NCI-H2196 treated with DMSO at 0.1 percent for 48 hours (cell line): ENCODE results near the gene GRHL3.

Experiments used
- DNase-seq: peaks from one replicate; lab custom pipeline; 2025; ENCODE audit not compliant: unreplicated experiment; lab: John Stamatoyannopoulos, UW

Gene GRHL3

DNA sequence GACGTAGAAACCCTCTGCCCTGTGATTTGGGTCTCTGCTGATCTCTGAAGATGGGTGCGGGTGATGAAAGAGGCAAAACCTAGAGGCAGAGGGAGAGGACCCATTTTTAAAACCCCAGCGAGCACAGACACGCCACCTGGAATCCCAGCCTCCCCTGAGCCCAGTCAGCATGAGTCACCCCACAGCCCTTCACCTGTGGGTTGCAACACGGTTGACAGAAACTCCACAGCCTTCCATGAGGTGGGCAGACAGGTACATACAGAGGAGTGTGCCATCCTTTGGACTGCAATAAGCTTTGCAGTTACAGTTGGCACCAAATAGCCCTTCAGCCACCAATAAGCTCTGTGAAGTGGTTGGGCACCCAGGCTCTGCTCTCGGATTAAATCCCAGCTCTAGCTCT, 2.1 kb upstream of the GRHL3 start:
- no peak for DNase-seq

DNA sequence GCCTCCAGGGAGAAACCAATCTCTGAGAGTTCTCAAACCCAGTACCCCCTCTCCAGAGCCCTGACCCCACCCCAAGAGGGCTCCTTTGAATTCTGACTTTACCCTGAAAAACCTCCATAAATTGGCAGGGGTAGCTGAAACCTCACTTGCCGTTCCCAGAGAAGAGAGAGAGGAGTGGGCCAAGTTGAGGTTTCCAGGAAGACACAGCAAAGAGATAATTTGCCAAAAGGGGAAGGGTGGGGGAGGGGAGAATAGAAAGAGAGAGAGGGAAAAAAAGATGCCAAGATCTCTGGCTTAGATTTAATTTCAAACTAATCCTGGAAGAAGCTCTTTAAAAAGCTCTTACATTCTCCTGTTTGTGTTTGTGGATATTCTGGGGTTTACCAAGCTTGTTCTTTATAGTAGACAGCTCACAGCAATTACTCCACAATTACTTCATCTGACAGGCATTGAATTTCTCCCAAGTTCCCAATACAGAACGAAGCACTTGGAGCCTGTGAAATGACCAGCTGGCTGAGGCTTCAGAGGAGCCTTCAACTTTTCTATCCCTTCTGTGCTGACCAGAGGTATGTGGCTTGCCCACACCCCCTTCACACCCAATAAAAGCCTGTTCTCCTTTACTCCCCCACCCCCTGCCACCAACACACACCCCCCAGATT, 1.1 kb upstream of the GRHL3 start:
- no peak for DNase-seq

DNA sequence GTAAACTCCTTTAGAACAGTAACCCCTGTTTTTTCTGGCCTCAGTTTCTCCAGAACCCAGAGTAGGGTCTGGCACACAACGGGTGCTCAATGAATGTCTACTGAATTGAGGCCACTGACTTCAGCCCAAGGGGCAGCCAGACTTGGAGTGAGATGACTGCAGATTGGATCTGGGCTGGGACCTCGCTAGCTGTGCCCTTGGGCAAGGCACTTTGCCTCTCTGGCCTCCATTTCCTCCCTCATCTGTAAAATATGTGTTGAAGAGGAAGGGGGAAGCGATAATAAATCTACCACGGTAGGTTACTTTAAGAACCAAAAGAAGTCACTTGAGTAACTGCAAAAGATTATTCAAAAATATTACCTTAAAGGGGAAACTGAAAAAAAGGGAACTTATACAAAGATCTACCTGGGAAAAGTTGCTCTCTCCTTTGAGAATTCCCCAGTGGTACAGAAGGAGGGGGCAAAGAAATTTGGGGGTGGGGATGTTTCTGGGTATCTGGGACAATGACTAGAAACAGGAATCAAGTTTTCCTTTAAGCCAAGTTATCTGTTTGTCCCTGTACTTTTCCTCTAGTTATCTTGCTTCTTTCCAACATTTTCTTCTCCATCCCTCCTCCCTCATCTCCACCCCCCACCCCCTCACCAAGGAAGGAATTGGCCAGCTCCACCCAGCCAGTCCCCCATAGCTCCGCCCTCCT, 394 bp upstream of the GRHL3 start:
- no peak for DNase-seq

DNA sequence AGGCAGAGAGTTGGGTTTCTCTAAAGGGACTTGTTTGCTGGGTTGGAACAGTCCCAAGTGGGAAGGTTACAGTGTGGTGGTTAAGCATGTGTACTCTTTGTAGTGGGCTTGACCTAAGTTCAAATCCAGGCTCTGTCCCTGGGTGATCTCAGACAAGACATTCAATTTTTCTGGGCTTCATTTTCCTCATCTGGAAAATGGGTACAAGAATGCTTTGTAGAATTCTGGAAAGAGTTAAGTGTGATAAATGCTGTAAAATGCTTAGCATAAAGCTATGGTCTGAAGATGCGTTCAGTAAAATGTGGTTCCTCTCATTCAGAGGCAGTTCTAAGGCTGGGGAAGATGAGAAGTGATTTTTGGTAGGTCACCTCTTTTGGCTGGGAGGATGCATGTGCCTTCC, 805 bp downstream of the GRHL3 start:
- DNase-seq = no peak

DNA sequence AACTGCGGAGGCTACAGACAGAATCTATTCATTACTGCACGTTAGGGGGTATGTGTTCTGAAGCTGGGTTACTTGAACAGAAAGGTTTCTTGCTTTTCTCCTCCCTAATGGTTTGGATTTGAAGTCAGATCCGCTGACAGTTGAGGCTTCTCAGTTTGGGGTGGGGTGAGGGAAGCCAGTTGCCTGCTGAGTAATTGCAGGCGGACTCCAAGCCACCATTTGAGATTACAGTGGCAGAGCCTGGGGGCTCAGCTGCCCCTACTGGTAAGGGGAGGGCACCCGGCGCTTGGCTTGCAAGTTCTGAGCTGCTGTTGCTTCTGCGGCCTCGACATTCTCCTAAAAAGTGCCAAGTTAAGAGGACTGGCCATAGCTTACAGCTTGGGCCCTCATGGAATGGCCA, 2.0 kb downstream of the GRHL3 start:
- DNase-seq = no peak

DNA sequence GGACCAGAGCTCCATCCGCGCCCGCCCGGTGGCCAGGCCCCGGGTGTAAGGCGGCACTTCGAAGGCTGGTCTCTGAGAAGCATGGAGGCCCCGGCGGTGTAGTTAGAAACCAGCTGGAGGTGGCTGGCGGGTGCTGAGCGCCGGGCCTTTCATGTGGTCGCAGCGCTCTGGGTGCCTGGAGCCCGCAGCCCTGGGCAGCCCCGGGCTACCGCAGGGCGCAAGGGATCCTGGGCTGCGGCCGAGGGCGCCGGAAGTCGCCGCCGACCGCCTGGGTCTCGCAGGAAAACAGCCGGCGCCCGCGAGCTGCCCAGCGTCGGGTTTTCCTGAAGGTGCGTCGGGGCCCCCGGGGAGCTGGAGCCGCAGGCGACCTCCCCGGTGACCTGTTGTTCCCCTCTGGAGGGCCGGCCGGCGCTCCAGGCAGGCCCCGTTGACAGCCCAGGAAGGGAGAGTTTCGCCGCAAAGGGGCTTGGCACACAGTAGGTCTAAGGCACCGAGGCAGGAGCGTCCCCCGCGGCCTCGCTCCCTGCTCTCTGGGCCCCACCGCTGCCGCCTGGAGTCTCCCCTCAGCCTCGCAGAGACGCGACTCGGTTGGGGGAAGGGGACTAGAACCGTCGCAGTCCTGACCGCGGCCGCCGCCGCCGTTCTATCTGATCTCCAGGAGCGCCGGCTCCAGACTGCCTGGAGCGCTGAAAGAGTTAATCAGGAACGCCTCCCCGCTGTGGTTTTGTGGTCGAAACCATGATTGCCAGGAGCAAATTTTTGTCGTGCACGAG, 2.7 kb downstream of the GRHL3 start:
- no peak for DNase-seq

DNA sequence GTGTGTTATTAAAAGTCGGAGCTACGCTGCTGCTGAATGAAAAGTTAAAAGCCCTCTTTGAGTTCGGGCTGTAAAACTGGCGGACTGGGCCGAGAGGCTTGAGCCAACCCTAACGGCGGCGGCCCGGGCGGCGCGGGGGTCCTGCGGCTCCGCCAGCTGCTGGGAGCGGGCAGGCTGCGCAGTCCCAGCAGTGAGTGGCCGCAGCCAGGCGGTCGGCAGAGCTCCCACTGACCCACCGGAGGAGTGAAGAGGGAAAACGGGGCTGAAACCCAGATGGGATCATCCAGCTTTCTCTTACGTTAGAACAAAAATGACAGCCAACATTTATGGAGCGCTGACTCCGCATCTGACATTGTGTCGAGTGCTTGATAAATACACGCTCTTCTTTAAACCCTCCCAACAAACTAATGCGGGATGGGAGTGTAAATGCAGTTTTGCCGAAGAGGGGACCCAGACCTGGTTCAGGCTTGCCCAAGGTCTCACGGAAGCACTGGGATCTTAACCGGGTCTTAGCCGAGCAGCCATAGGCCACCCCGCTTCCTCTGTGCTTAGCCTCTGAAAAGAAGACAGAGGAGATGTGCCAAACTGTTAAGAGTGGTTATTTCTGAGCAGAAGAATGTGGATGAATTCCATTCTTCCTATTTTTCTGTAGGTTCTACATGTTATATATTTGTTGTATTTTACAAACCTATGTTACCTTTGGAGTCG, 3.5 kb downstream of the GRHL3 start:
- no peak for DNase-seq

DNA sequence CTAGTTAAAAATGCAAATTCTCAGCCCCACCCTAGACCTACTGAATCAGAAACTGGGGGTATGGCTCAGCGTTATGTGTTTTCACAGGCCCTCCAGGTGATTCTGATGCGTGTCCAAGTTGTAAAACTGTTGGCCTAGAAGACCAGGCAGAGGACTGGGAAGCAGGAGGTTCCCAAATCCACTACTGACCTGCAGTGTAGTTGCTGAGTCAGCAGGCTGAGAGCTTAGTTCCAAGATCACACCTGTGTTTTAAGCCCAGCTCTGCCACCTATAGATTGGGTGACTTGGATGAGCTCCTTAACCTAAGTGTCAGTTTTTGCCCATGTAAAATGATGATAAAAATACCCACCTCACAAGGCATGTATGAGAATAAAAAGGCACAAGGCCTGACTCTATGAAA, 4.1 kb downstream of the GRHL3 start:
- DNase-seq = no peak

DNA sequence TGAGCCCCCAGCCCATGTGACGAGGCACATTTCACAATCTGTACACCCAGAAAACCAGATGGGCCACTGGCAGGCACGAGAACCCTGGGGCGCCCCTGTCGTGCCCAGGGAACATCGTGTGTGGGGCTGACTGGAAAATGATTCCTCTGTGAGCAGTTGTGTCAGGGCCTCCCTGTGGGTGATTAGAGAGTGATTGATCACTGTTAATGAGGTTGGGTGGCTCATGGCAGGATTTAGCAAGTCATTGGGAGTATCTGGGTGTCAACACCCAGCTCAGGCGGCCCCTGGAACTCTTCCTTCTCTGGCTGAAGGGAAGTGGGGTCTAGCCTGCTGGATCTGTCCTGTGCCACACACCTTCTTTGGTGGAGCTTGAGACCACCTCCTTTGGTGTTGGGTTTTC, 5.7 kb downstream of the GRHL3 start:
- no peak for DNase-seq

DNA sequence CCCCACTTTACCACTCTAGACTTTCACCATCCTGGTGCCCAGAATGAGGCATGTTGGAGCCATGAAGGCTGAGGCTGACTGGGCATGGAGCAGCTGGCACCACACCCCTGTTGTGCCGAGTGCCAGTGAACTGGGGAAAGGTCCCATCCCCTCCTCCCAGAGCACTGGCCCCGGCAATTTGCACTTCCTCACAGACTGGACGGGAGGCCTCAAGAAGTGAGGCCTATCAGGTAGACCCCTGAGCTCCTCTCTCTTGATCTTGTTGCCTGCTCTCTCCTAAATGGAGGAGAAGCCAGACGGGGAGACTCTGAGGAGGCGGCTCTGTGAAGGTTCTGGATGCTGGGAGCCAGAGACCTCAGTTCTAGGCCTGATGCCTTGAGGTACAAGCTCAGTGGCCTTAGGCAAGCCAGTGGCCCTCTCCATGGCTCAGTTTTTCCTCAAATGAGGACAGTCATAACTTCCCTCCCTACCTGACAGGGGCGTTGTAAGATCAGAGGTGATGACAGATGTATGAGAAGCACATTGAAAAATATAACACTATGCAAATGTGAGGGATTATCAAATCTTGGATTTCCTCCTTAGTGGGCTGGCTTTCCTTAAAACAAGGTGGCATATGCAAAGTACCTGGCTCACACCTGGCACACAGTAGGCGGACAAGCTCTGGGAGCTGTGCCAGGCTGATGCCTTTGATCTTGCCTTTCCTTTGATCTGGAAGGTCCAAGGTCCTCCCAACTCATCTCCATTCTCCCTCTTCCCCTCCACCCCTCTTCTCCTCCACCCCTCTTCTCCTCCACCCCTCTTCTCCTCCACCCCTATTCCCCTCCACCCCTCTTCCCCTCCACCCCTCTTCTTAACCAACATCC, 6.7 kb downstream of the GRHL3 start:
- DNase-seq = no peak

DNA sequence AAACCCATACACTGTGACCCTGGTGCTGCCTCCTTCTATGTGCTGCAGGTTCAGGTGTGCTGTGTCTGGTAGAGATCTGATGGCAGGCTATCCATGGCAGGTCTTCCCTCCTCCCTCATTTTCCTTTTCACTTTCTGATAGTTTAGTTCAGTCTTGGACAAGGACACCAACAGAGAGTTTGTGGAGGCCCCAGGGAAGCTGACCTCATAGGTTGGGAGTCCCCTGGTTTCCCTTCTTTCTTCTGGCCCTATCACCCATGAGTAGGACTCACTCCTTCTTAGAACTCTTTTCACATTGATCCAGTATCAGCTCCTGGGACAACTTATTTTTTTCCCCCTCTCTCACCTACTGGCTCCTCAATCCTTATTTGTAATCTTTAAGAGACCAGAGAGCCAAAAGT, 8.3 kb downstream of the GRHL3 start:
- no peak for DNase-seq

DNA sequence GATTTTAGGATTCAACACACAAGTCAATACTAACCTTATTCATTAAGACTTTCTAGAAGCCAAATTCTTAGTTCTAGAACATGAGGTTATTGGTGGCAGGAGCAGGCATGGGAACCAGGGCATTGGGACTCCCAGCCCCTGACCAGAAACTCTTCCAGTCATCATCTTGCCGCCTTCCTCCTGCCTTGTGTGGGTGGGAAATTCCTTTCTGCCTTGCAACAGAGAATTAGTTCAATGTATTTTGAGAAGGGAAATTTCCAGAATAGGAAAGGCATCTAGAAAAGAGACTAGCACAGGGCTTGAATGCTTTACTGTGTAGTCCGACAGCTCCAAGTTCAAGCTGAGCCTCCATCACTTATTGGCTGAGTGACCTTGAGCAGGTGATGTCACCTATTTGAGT, 8.7 kb downstream of the GRHL3 start:
- no peak for DNase-seq

DNA sequence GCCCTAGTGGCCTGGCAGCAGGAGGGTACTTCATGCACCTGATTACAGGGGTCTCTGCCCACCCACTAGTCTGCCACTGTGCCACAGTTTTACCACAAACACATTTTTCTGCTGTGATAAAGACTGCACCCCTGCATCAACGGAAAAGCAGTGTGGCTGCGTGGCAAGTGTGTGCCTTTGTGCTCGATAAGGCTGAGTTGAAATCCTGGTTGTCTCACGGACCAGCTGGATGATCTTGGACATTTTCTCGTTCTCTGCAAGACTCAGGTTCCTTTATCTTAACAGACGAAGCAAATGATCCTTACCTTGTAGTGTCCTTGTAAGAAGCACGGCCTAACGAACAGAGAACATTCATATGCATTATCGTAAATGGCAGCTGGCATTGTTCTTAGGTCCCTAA, 10.2 kb downstream of the GRHL3 start:
- DNase-seq = no peak

DNA sequence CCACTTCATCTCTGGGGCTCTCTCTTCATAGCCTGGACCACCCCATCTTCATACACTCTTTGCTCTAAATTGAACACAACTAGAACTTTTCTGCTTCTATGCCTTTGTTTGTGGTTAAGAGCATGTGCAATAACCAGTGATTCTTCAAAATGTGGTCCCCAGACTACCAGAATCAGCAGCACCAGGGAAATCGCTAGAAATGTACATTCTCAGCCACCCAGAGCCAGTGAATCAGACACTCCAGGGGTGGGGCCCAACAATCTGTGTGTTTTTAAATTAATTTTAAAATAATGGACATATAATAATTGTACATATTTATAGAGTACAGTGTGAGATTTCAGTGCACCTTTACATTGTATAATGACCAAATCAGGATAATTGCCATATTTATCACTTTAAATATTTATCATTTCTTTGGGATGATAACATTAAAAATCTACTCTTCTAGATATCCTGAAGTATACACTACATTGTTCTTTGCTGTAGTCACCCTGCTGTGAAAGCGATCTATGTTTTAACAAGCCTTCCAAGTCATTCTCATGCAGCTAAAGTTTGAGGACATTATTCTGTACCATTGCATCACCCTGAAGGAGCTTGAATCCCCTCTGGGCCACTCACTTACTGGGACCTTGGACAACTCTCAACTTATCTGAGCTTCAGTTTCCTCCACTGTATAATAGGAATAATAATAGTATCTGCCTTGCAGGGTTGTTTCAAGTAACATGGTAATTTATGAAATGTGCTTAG, 10.8 kb downstream of the GRHL3 start:
- DNase-seq = no peak

DNA sequence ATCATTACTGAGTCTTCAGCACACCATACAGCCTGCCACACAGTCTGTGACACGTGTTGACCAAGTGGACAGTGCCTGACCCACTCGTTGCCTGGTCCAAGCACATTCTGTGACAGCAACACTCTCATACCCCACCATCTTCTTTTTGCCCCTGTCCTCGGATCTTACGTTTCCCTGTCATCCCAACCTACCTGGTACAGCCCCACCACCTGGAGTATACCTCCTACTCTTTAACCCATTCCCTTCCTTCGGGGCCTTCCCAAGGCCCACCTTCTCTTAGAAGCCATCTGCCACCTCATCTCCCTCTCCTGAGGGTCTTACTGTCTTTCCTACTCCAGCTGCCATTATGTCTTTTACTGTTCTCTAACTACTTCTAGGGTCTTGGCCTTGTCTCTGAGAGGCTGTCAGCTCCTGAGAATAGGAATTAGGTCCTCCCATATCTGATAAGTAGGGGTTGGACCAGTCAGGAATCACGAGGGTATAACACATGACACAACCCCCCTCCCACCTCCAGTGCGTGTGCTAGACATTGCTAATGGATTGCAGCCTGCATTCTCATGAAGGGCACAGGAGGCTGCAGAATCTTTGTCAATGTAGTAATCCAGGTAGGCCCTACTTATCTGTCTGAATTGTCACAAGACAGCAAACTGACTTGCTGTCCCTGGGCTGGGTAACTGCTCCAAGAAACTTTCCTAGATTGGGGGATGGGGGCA, 13.0 kb downstream of the GRHL3 start:
- DNase-seq = no peak

DNA sequence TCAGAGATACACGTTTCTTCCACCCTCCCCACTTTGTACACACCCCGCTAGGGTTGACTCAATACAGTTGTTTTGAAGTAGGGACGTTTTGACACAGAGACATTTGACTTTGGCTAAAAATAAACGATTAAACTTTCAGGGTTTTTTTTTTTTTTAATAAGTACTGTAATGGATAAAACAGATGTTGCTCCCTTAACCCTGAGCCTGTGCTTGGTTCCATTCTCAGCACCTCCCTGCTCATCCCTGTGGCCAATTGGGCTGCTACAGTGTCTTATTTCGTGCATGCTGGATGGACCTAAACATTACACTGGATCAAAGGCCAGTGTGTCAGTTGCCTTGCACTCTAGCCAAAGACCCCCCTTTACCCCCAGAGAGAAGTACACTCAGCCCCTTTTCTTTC, 16.9 kb downstream of the GRHL3 start:
- DNase-seq = no peak

DNA sequence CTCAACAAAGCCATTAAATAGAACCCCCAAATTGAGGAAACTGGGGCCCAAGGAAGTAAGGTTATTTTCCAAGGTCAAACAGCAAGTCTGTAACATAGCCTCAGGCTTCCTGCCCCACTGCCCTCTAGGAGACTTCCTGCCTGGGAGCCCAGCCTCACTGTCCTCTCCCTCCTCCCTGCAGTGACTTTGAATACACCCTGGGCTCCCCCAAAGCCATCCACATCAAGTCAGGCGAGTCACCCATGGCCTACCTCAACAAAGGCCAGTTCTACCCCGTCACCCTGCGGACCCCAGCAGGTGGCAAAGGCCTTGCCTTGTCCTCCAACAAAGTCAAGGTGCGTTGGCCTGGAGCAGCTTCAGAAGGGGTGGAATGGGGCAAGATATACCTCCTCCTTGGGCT, 18.3 kb downstream of the GRHL3 start:
- no peak for DNase-seq

DNA sequence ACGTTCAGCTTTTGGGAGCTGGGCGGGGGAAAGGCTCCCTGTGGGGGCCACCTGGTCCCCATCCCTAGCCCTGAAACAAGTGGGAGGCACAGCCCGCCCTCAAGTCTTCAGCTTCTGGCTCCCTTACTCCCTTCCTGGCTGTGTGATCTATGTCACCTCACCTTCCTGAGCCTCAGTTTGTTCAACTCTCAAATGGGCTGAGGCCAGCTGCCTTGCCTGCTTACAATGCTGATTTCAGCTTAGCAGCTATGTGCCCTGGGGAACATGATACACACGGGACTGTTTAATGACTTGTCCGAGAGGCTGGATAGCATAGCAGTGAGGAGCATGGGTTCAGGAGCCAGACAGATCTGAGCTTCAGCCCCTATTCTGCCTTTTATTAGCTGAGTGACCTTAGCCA, 19.3 kb downstream of the GRHL3 start:
- DNase-seq = no peak

DNA sequence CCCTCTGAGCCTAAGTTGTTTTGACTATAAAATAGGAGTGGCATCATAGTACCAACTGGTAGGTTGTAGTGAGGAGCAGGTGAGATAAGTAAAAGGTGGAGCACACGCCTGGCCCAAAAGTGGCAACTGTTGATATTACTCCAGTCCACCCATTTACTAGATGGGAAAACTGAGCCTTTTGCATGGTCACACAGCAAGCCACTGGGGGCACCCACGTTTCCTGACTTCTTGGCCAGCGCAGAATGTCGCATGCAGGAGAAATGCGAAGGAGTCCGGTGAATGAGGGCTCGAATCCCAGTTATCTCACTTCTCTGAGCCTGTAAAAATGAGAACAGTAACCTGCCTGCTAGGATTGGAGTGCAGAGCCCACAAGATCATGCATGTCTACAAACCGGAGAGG, 20.8 kb downstream of the GRHL3 start:
- no peak for DNase-seq
